Nephron (organoid): ENCODE results near the gene ARHGAP33.

ENCODE experiments used
- H3K27ac Mint-ChIP-seq, 3 experiments: 2 replicates each; pipeline ENCODE4 v1.8.0; 2020; ENCODE audit warnings: mixed read lengths in 3 of 3, mild to moderate bottlenecking in 2 of 3, moderate library complexity in 1 of 3
- H3K27me3 Mint-ChIP-seq: 2 replicates; pipeline ENCODE4 v1.8.0; 2021; ENCODE audit warnings: low read depth, mild to moderate bottlenecking, moderate library complexity, mixed read lengths
- H3K36me3 Mint-ChIP-seq: 2 replicates; pipeline ENCODE4 v1.8.0; 2020; ENCODE audit warnings: low read depth, mixed read lengths
- H3K4me1 Mint-ChIP-seq: 2 replicates; pipeline ENCODE4 v1.8.0; 2020; ENCODE audit warnings: mixed read lengths
- H3K4me3 Mint-ChIP-seq, 3 experiments: 2 replicates each; pipeline ENCODE4 v1.8.0; 2020; ENCODE audit warnings: mild to moderate bottlenecking in 3 of 3, mixed read lengths in 3 of 3, moderate library complexity in 2 of 3
- H3K9me3 Mint-ChIP-seq: 2 replicates; pipeline ENCODE4 v1.8.0; 2020; ENCODE audit warnings: mixed read lengths
- CTCF ChIP-seq, 3 experiments: fragments of 200-600 bp; sonication (generic); IDR thresholded peaks; one replicate each; pipeline ENCODE4 v1.5.0; 2021; ENCODE audit warnings: antibody characterized with exemption in 3 of 3; ENCODE audit not compliant: unreplicated experiment in 3 of 3

Gene ARHGAP33

GRCh38 chr19:35729763-35730162, 45.6 kb upstream of the ARHGAP33 start:
- no peaks in the 10 kb centered on the region for H3K27me3 Mint-ChIP-seq
- no peak overlapping the region for H3K27ac Mint-ChIP-seq
- no peak for TF ChIP-seq CTCF (IDR thresholded peaks at IDR 0.05; ENCODE audit: unreplicated experiment in 3 of 3)
- no peaks in the 10 kb centered on the region for H3K9me3 Mint-ChIP-seq
- no peak overlapping the region for H3K4me3 Mint-ChIP-seq
- no peaks in the 10 kb centered on the region for H3K4me1 Mint-ChIP-seq
- H3K36me3 Mint-ChIP-seq, result peaks cover 61% of the 10 kb centered on the region

- Mint-ChIP-seq H3K4me1 (no peaks in the 10 kb centered on the region), H3K9me3 (no peaks in the 10 kb centered on the region), H3K36me3 (peaks cover 59% of the 10 kb centered on the region), H3K27me3 (no peaks in the 10 kb centered on the region), H3K27ac (no peak overlapping the region), H3K4me3 (no peak overlapping the region)
- no peak for TF ChIP-seq CTCF (IDR thresholded peaks at IDR 0.05; ENCODE audit: unreplicated experiment in 3 of 3)
These were observed 45.0 kb upstream of the ARHGAP33 start for GRCh38 chr19:35730326-35730725.

GRCh38 chr19:35731353-35731752, 44.0 kb upstream of the ARHGAP33 start:
- H3K27ac Mint-ChIP-seq, result no peak overlapping the region
- H3K27me3 Mint-ChIP-seq, result no peaks in the 10 kb centered on the region
- no peaks in the 10 kb centered on the region for H3K4me1 Mint-ChIP-seq
- TF ChIP-seq CTCF (IDR thresholded peaks at IDR 0.05; ENCODE audit: unreplicated experiment in 3 of 3), result no peak
- H3K4me3 Mint-ChIP-seq, result no peak overlapping the region
- H3K9me3 Mint-ChIP-seq, result no peaks in the 10 kb centered on the region
- H3K36me3 Mint-ChIP-seq, result peaks cover 55% of the 10 kb centered on the region

- no peak overlapping the region for H3K27ac Mint-ChIP-seq
- no peaks in the 10 kb centered on the region for H3K4me1 Mint-ChIP-seq
- H3K36me3 Mint-ChIP-seq, result peaks cover 55% of the 10 kb centered on the region
- no peaks in the 10 kb centered on the region for H3K9me3 Mint-ChIP-seq
- H3K27me3 Mint-ChIP-seq, result no peaks in the 10 kb centered on the region
- no peak overlapping the region for H3K4me3 Mint-ChIP-seq
- TF ChIP-seq CTCF (IDR thresholded peaks at IDR 0.05; ENCODE audit: unreplicated experiment in 3 of 3), result no peak
These were observed 43.5 kb upstream of the ARHGAP33 start for GRCh38 chr19:35731779-35732405.

- TF ChIP-seq CTCF (IDR thresholded peaks at IDR 0.05; ENCODE audit: unreplicated experiment in 3 of 3), result no peak
- peaks cover 54% of the 10 kb centered on the region for H3K36me3 Mint-ChIP-seq
- H3K4me3 Mint-ChIP-seq, result no peak overlapping the region
- H3K27me3 Mint-ChIP-seq, result peaks cover 6% of the 10 kb centered on the region
- H3K4me1 Mint-ChIP-seq, result no peaks in the 10 kb centered on the region
- H3K27ac Mint-ChIP-seq, result no peak overlapping the region
- no peaks in the 10 kb centered on the region for H3K9me3 Mint-ChIP-seq
These were observed 42.7 kb upstream of the ARHGAP33 start for GRCh38 chr19:35732540-35733179.
